ENCODE data around the gene ST6GALNAC3. TPM values are rescaled to one million over a fixed set of nuclear protein-coding genes. Genes with fewer than 3 reads are reported as not detected.

Gene ST6GALNAC3
- total RNA-seq, 1 donor from 2014 or later: 7.3 TPM

DNA sequence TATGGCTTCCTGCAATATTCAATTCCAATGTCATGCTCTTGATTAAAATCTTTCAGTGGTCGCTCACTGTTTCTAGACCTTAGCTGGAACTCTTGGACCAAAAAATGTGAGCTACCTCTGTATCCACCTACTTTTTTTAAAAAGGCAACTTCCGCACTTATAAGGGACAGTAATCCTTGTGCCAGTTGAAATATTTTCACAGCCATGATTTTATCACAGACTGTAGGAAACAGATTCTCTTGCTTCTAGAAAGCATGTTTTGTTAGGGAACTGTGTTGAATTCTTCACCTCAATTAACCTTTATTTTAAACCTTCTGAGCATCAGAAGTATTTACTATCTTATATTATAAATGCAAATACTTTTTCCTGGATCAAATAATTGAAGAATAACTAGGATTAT lies 496.7 kb downstream of the ST6GALNAC3 start:
- H3K27ac Mint-ChIP-seq (ENCODE audit: unreplicated experiment): no peak overlapping the region
- TF ChIP-seq, protein P1, sequence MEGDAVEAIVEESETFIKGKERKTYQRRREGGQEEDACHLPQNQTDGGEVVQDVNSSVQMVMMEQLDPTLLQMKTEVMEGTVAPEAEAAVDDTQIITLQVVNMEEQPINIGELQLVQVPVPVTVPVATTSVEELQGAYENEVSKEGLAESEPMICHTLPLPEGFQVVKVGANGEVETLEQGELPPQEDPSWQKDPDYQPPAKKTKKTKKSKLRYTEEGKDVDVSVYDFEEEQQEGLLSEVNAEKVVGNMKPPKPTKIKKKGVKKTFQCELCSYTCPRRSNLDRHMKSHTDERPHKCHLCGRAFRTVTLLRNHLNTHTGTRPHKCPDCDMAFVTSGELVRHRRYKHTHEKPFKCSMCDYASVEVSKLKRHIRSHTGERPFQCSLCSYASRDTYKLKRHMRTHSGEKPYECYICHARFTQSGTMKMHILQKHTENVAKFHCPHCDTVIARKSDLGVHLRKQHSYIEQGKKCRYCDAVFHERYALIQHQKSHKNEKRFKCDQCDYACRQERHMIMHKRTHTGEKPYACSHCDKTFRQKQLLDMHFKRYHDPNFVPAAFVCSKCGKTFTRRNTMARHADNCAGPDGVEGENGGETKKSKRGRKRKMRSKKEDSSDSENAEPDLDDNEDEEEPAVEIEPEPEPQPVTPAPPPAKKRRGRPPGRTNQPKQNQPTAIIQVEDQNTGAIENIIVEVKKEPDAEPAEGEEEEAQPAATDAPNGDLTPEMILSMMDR (IDR thresholded peaks at IDR 0.05): no peak
- H3K27me3 Mint-ChIP-seq (ENCODE audit: unreplicated experiment): no peaks in the 10 kb centered on the region
- no peaks in the 10 kb centered on the region for H3K9me3 Mint-ChIP-seq (ENCODE audit: unreplicated experiment)
- H3K4me1 Mint-ChIP-seq (ENCODE audit: unreplicated experiment): no peaks in the 10 kb centered on the region
- no peak overlapping the region for H3K4me3 Mint-ChIP-seq (ENCODE audit: unreplicated experiment)
- DNase-seq (ENCODE audit: extremely low spot score, unreplicated experiment): no peak
- H3K36me3 Mint-ChIP-seq (ENCODE audit: unreplicated experiment): no peaks in the 10 kb centered on the region

GRCh38 chr1:76572229-76572628 lies 497.7 kb downstream of the ST6GALNAC3 start:
- no peak overlapping the region for H3K4me3 Mint-ChIP-seq (ENCODE audit: unreplicated experiment)
- TF ChIP-seq, protein P1 (IDR thresholded peaks at IDR 0.05): no peak
- no peaks in the 10 kb centered on the region for H3K27me3 Mint-ChIP-seq (ENCODE audit: unreplicated experiment)
- DNase-seq (ENCODE audit: extremely low spot score, unreplicated experiment): no peak
- no peaks in the 10 kb centered on the region for H3K4me1 Mint-ChIP-seq (ENCODE audit: unreplicated experiment)
- no peaks in the 10 kb centered on the region for H3K36me3 Mint-ChIP-seq (ENCODE audit: unreplicated experiment)
- no peaks in the 10 kb centered on the region for H3K9me3 Mint-ChIP-seq (ENCODE audit: unreplicated experiment)
- no peak overlapping the region for H3K27ac Mint-ChIP-seq (ENCODE audit: unreplicated experiment)

DNA sequence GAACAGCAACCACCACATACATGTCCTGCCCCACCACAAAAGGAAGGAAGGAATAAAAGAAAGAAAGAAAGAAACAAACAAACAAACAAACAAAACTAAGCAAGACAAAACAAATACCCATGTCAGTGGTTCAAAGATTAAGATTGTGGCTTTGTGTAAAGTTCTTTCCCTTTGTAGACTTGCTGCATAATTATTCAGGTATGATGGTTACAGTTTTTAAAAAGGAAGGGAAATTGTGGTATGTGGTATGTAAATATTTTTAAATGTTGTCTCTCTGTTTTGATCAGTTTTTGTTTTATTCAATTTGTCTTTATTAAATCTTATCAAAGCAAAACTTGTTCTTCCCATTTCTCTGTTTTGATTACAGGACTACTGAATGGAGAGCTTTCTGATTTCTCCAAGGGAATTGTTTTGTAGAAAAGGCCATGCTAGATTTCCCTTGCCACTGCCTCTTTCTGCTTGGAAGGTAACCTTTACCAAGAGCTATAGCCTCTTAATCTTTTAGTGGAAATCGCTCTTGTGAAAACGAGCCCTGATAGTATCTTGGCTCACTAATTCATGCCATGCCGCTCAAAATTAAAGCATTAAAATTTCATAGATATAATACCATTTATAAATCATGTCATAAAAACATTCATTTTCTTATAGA lies 502.5 kb downstream of the ST6GALNAC3 start:
- TF ChIP-seq, protein P1 (IDR thresholded peaks at IDR 0.05): no peak
- Mint-ChIP-seq H3K27me3 (ENCODE audit: unreplicated experiment) (no peaks in the 10 kb centered on the region), H3K27ac (ENCODE audit: unreplicated experiment) (no peak overlapping the region), H3K4me1 (ENCODE audit: unreplicated experiment) (no peaks in the 10 kb centered on the region), H3K36me3 (ENCODE audit: unreplicated experiment) (no peaks in the 10 kb centered on the region), H3K9me3 (ENCODE audit: unreplicated experiment) (no peaks in the 10 kb centered on the region), H3K4me3 (ENCODE audit: unreplicated experiment) (no peak overlapping the region)
- no peak for DNase-seq (ENCODE audit: extremely low spot score, unreplicated experiment)

DNA sequence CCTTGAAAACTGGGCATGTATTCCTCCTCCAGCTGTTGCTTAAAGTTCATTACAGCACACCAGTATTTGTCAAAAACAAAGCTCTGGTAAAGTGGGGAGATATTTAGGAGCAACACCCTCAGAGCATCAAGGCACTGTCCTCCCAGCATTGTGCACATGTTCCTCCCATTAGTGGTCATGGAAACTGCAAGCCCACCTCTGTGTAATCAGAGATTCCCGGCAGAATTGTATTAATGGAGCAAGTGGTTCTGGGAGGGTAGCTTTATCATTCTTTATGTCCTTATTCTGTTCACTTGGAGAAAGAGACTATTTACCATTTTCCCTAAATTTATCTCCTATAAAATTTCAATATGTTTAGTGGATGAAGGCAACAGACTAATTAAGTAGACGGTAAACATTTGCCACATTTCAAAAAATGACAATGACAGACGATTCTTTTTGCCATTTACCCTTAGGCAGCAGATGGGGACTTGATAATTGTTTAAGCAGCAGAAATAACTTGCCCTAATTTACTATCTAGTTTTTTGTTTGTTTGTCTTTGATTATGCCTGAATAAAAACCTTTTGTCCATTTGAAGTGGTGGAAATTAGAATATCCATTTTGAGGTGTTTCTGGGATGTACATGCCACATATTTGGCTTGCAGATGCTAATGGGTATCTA lies 503.1 kb downstream of the ST6GALNAC3 start:
- TF ChIP-seq, protein P1 (IDR thresholded peaks at IDR 0.05): no peak
- Mint-ChIP-seq H3K4me1 (ENCODE audit: unreplicated experiment) (no peaks in the 10 kb centered on the region), H3K27me3 (ENCODE audit: unreplicated experiment) (no peaks in the 10 kb centered on the region), H3K27ac (ENCODE audit: unreplicated experiment) (no peak overlapping the region), H3K9me3 (ENCODE audit: unreplicated experiment) (no peaks in the 10 kb centered on the region), H3K4me3 (ENCODE audit: unreplicated experiment) (no peak overlapping the region), H3K36me3 (ENCODE audit: unreplicated experiment) (no peaks in the 10 kb centered on the region)
- DNase-seq (ENCODE audit: extremely low spot score, unreplicated experiment): no peak

- TF ChIP-seq, protein P1 (IDR thresholded peaks at IDR 0.05): no peak
- no peaks in the 10 kb centered on the region for H3K27me3 Mint-ChIP-seq (ENCODE audit: unreplicated experiment)
- no peaks in the 10 kb centered on the region for H3K9me3 Mint-ChIP-seq (ENCODE audit: unreplicated experiment)
- H3K27ac Mint-ChIP-seq (ENCODE audit: unreplicated experiment): no peak overlapping the region
- DNase-seq (ENCODE audit: extremely low spot score, unreplicated experiment): no peak
- no peak overlapping the region for H3K4me3 Mint-ChIP-seq (ENCODE audit: unreplicated experiment)
- no peaks in the 10 kb centered on the region for H3K36me3 Mint-ChIP-seq (ENCODE audit: unreplicated experiment)
- no peaks in the 10 kb centered on the region for H3K4me1 Mint-ChIP-seq (ENCODE audit: unreplicated experiment)
Measured at GRCh38 chr1:76580206-76580605, 505.7 kb downstream of the ST6GALNAC3 start.
